ENCODE results near the gene MAD1L1. TPM values are rescaled to one million over a fixed set of nuclear protein-coding genes. Genes with fewer than 3 reads are reported as not detected.

MAD1L1 gene
- total RNA-seq, 1 donor from 2014 or later = 57.4 TPM

DNA sequence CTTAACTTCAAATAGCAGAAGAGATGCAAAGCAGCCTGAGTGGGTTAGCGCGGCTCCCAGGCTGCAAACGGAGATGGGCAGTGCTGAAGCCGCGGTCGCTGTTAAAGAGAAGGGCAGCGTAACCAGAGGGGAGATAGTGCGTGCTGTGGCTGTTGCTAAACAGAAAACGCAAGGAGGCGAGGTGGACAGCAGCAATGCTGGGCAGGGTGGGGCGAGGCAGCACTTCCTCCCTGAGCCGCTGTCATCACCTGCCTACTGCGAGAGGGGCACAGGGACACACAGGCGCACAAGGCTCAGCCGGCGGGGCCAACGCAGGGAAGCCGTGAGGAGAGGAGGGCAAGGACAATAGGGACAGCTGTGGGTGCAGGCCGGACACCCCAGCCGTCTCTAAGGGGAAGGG is 137.3 kb downstream of the MAD1L1 start:
- TF ChIP-seq, protein P1, sequence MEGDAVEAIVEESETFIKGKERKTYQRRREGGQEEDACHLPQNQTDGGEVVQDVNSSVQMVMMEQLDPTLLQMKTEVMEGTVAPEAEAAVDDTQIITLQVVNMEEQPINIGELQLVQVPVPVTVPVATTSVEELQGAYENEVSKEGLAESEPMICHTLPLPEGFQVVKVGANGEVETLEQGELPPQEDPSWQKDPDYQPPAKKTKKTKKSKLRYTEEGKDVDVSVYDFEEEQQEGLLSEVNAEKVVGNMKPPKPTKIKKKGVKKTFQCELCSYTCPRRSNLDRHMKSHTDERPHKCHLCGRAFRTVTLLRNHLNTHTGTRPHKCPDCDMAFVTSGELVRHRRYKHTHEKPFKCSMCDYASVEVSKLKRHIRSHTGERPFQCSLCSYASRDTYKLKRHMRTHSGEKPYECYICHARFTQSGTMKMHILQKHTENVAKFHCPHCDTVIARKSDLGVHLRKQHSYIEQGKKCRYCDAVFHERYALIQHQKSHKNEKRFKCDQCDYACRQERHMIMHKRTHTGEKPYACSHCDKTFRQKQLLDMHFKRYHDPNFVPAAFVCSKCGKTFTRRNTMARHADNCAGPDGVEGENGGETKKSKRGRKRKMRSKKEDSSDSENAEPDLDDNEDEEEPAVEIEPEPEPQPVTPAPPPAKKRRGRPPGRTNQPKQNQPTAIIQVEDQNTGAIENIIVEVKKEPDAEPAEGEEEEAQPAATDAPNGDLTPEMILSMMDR (IDR thresholded peaks at IDR 0.05; ENCODE audit: insufficient read depth, low read length, severe bottlenecking) = no peak
- no peaks in the 10 kb centered on the region for H3K27me3 ChIP-seq (ENCODE audit: control insufficient read depth, insufficient read depth, low read length)
- FAIRE-seq (no peak), DNase-seq (ENCODE audit: low read depth) (no peak)
- H3K36me3 ChIP-seq (ENCODE audit: control insufficient read depth, insufficient read depth, low read length) = no peaks in the 10 kb centered on the region
- no peak overlapping the region for H3K4me3 ChIP-seq (ENCODE audit: low read depth, low read length)

DNA sequence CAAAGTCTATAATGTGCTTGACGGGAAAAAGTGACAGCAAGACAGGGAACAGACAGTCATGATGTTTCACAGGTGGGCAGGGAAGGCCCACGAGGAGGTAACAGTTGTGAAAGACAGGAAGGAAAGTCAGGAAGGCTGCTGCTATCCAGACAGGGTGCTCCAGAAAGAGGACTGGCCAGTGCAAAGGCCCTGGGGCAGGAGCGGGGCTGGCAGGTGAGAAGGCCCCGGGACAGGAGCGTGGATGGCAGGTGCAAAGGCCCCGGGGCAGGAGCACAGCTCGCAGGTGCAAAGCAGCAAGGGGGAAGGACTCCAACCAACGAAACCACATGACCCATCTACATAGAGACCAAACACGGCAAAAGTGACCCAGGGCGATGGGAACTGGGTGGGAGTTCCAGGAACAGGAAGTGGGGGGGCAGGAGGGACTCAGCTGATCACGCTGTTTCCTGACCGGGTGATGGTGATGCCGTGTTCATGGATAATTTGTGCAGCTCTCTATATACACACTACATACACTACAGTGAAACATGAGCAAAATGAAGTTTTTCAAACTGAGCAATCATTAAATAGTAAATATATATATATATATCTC is 138.2 kb downstream of the MAD1L1 start:
- TF ChIP-seq, protein P1 (IDR thresholded peaks at IDR 0.05; ENCODE audit: insufficient read depth, low read length, severe bottlenecking) = no peak
- H3K4me3 ChIP-seq (ENCODE audit: low read depth, low read length) = no peak overlapping the region
- no peak for FAIRE-seq
- no peaks in the 10 kb centered on the region for H3K27me3 ChIP-seq (ENCODE audit: control insufficient read depth, insufficient read depth, low read length)
- no peak for DNase-seq (ENCODE audit: low read depth)
- H3K36me3 ChIP-seq (ENCODE audit: control insufficient read depth, insufficient read depth, low read length) = no peaks in the 10 kb centered on the region

DNA sequence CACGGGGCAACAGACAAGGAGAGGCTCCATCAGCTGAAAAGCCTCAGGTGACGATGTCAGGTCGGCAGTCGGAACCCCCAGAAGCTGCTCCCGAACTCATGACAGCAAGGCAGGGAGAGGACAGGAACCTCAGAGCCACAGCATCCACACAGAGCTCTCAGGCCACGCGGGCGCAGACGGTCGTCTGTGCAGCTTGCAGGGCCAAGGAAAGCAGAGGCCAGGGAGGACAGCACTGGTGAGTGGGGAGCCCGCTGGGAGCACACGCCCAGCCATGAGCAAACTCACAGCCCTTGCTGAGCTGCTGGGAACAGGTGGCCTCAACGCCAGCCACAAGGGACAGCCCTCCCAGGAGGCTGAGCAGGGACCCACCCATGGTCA is 138.9 kb downstream of the MAD1L1 start:
- TF ChIP-seq, protein P1 (IDR thresholded peaks at IDR 0.05; ENCODE audit: insufficient read depth, low read length, severe bottlenecking) = no peak
- H3K27me3 ChIP-seq (ENCODE audit: control insufficient read depth, insufficient read depth, low read length) = no peaks in the 10 kb centered on the region
- H3K36me3 ChIP-seq (ENCODE audit: control insufficient read depth, insufficient read depth, low read length) = no peaks in the 10 kb centered on the region
- FAIRE-seq (no peak), DNase-seq (ENCODE audit: low read depth) (no peak)
- H3K4me3 ChIP-seq (ENCODE audit: low read depth, low read length) = no peak overlapping the region

DNA sequence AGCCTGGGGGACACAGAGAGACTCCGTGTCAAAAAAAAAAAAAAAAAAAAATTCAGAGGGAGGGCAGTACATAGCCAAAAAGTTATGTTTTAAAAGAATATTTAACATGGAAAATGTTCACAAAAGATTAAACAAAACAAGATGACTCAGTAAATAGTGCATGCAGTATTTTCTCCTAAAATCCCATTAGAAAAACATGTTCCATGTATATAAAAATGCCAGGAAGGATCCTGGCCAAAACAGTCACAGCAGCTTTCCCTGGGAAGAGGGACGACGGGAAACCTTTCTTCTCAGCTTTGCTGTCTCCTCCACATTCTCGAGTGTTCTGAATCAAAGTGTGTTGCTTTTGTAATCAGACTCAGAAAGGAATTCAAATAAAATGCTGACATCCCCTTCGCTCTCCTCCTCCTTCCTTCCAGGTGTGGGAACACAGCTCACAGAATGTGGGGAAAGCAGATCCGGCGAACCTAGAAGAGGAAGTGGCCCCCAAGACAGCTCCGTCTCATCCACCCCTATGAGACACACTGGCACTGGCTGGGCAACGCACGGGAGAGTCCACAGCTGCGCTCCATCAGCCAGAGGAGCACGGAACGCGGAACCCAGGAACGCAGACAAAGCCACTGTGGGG is 139.4 kb downstream of the MAD1L1 start:
- no peak overlapping the region for H3K4me3 ChIP-seq (ENCODE audit: low read depth, low read length)
- no peak for FAIRE-seq
- DNase-seq (ENCODE audit: low read depth) = no peak
- no peaks in the 10 kb centered on the region for H3K36me3 ChIP-seq (ENCODE audit: control insufficient read depth, insufficient read depth, low read length)
- TF ChIP-seq, protein P1 (IDR thresholded peaks at IDR 0.05; ENCODE audit: insufficient read depth, low read length, severe bottlenecking) = no peak
- no peaks in the 10 kb centered on the region for H3K27me3 ChIP-seq (ENCODE audit: control insufficient read depth, insufficient read depth, low read length)

DNA sequence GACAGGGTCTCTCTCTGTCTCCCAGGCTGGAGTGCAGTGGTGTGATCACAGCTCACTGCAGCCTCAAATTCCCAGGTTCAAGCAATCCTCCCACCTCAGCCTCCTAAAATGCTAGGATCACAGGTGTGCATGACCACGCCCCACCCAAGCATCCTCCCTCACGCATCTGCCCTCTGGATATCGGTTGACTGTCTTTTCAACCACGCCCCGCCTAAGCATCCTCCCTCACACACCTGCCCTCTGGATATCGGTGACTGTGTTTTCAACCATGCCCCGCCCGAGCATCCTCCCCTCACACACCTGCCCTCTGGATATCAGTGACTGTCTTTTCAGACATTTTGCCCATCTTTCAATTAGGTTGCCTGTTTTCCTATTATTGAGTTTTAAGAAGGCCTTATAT is 140.5 kb downstream of the MAD1L1 start:
- Histone ChIP-seq H3K4me3 (ENCODE audit: low read depth, low read length) (no peak overlapping the region), H3K36me3 (ENCODE audit: control insufficient read depth, insufficient read depth, low read length) (no peaks in the 10 kb centered on the region), H3K27me3 (ENCODE audit: control insufficient read depth, insufficient read depth, low read length) (no peaks in the 10 kb centered on the region)
- TF ChIP-seq, protein P1 (IDR thresholded peaks at IDR 0.05; ENCODE audit: insufficient read depth, low read length, severe bottlenecking) = no peak
- DNase-seq (ENCODE audit: low read depth) (no peak), FAIRE-seq (no peak)

Measured in bronchial epithelial cell (primary cell).